Activated CD4-positive, alpha-beta memory T cell treated with anti-CD3 and anti-CD28 coated beads, Interleukin-2, amount 10 ng/mL, durations not matched to agents 7 days and 5 days (primary cell): Measurements from ENCODE around the gene CPT1B. TPM values are rescaled to one million over a fixed set of nuclear protein-coding genes. Genes with fewer than 3 reads are reported as not detected.

Experiments used
- CTCF ChIA-PET: fragments of 350-600 bp; sonication (Branson Sonifier 250); formaldehyde crosslinking; loops from one replicate; lab custom pipeline; 2021; ENCODE audit warnings: antibody characterized with exemption, inconsistent platforms; lab: Charles Lee
- POLR2A ChIA-PET: fragments of 350-600 bp; sonication (Branson Sonifier 250); formaldehyde crosslinking; loops from one replicate; lab custom pipeline; 2021; ENCODE audit warnings: antibody characterized with exemption; lab: Charles Lee
- DNase-seq: peaks from one replicate; pipeline ENCODE4 v3.0.0-alpha.2; 2020
- H3K27ac Mint-ChIP-seq: one replicate; pipeline ENCODE4 v1.8.0; 2021; ENCODE audit warnings: mild to moderate bottlenecking, mixed read lengths
- H3K27me3 Mint-ChIP-seq: one replicate; pipeline ENCODE4 v1.8.0; 2021; ENCODE audit warnings: mixed read lengths
- H3K36me3 Mint-ChIP-seq: one replicate; pipeline ENCODE4 v1.8.0; 2021; ENCODE audit warnings: low read depth, mixed read lengths
- H3K4me1 Mint-ChIP-seq: one replicate; pipeline ENCODE4 v1.8.0; 2021; ENCODE audit warnings: mixed read lengths
- H3K4me3 Mint-ChIP-seq: one replicate; pipeline ENCODE4 v1.8.0; 2021; ENCODE audit warnings: mild to moderate bottlenecking, mixed read lengths
- H3K9me3 Mint-ChIP-seq: one replicate; pipeline ENCODE4 v1.8.0; 2021; ENCODE audit warnings: mixed read lengths
- total RNA-seq, 2 experiments: library from RNA; stranded (reverse); gene quantifications; one replicate each; pipeline ENCODE4 v1.2.3, GENCODE V29; 2021

CPT1B gene
- total RNA-seq, 2 experiments from 2014 or later, result 60.8 to 60.9 TPM

GRCh38 chr22:50581950-50582492 is 3.8 kb upstream of the CPT1B start:
- CTCF ChIA-PET, result interaction anchor here (0.6 to 2.7 kb wide), 8 partner anchors 11 to 240 kb away, joined by 3 to 13 read pairs (median 4); partner anchors contain the start of genes KLHDC7B and SCO2
- no peaks in the 10 kb centered on the region for H3K27me3 Mint-ChIP-seq
- DNase-seq, result no peak
- H3K27ac Mint-ChIP-seq, result peak overlapping the region; percentile 93
- peaks cover 21% of the 10 kb centered on the region for H3K36me3 Mint-ChIP-seq
- H3K4me1 Mint-ChIP-seq, result peaks cover 41% of the 10 kb centered on the region
- no peaks in the 10 kb centered on the region for H3K9me3 Mint-ChIP-seq
- POLR2A ChIA-PET, result interaction anchor here (0.6 to 3.1 kb wide), 23 partner anchors 9 to 338 kb away, joined by 3 to 51 read pairs (median 4); partner anchors contain the start of genes ARSA, KLHDC7B, LMF2 and MAPK8IP2
- H3K4me3 Mint-ChIP-seq, result peak overlapping the region; percentile 81

- Mint-ChIP-seq H3K27me3 (no peaks in the 10 kb centered on the region), H3K4me3 (peak overlapping the region; percentile 81), H3K4me1 (peaks cover 43% of the 10 kb centered on the region), H3K36me3 (peaks cover 22% of the 10 kb centered on the region), H3K27ac (peak overlapping the region; percentile 82), H3K9me3 (no peaks in the 10 kb centered on the region)
- no peak for DNase-seq
- ChIA-PET CTCF (interaction anchor here (0.7 to 2.7 kb wide), 5 partner anchors 21 to 56 kb away, joined by 3 to 9 read pairs (median 3); partner anchors contain the start of gene SCO2), POLR2A (interaction anchor here (1.0 to 3.1 kb wide), 10 partner anchors 9 to 337 kb away, joined by 3 to 51 read pairs (median 10); partner anchors contain the start of genes LMF2, NCAPH2, SCO2 and SYCE3)
Measured at GRCh38 chr22:50581031-50581949, 3.1 kb upstream of the CPT1B start.

GRCh38 chr22:50579752-50580151 is 1.5 kb upstream of the CPT1B start:
- POLR2A ChIA-PET, result interaction anchor here (1.6 to 1.7 kb wide), 2 partner anchors 13 to 29 kb away, joined by 5 to 7 read pairs; no protein-coding TSS in a partner anchor
- CTCF ChIA-PET, result no interaction called here
- H3K27me3 Mint-ChIP-seq, result no peaks in the 10 kb centered on the region
- peaks cover 31% of the 10 kb centered on the region for H3K36me3 Mint-ChIP-seq
- H3K27ac Mint-ChIP-seq, result no peak overlapping the region
- H3K4me3 Mint-ChIP-seq, result no peak overlapping the region
- H3K9me3 Mint-ChIP-seq, result no peaks in the 10 kb centered on the region
- no peak for DNase-seq
- peaks cover 43% of the 10 kb centered on the region for H3K4me1 Mint-ChIP-seq

DNA sequence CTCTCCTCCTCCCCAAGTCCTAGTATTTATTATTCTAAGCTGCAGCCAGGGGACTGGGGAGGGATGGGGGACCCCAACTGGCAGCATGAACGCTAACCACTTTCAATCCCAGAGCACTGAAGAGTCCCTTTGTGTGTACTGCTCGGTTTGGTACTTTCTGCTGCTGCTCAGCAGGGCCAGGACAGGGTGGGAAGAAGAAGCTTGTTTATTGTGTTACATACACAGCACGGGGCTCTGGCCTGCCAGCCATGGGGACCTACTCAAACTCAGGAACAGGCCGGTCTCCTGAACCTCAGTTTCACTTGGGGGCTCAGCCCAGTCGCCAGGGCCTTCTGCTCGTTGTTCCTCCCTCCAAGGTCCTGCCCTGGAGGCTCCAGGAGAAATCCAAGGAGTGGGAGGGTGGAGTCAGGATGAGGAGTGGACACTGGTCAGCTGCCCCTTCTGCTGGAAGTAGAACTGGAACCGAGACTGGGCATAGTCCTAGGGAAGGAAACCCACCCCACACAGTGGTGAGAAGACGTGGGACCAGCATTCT is 616 bp upstream of the CPT1B start:
- H3K36me3 Mint-ChIP-seq, result peaks cover 31% of the 10 kb centered on the region
- no peaks in the 10 kb centered on the region for H3K27me3 Mint-ChIP-seq
- CTCF ChIA-PET, result interaction anchor here (0.8 to 1.9 kb wide), 2 partner anchors 14 to 30 kb away, joined by 3 to 4 read pairs; no protein-coding TSS in a partner anchor

DNA sequence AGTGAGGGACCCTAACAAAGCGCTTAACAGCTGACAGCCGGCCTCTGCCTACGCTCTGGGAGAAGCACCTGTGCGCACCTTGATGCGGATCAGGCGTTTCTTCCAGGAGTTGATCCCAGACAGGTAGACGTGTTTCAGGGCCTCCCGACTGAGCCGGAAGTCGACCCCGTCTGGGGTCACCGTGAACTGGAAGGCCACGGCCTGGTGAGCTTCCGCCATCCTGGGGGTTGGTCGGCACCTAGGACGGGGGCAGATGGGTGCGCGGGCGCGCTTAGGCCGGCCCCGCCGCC is 585 bp downstream of the CPT1B start:
- peaks cover 34% of the 10 kb centered on the region for H3K36me3 Mint-ChIP-seq
- H3K27me3 Mint-ChIP-seq, result no peaks in the 10 kb centered on the region
- H3K27ac Mint-ChIP-seq, result peak overlapping the region; percentile 35
- no peaks in the 10 kb centered on the region for H3K9me3 Mint-ChIP-seq
- no peak for DNase-seq
- POLR2A ChIA-PET, result interaction anchor here (1.0 to 2.2 kb wide), 6 partner anchors 15 to 52 kb away, joined by 3 to 14 read pairs (median 6); partner anchors contain the start of genes KLHDC7B, SCO2, SYCE3 and TYMP
- H3K4me3 Mint-ChIP-seq, result peak overlapping the region; percentile 62
- CTCF ChIA-PET, result interaction anchor here (1.1 to 3.7 kb wide), 4 partner anchors 12 to 52 kb away, joined by 3 to 18 read pairs (median 4); partner anchors contain the start of genes SCO2 and SYCE3
- H3K4me1 Mint-ChIP-seq, result peaks cover 36% of the 10 kb centered on the region

More for the DNA sequence above, 616 bp upstream of the CPT1B start:
- H3K4me1 Mint-ChIP-seq, result peaks cover 42% of the 10 kb centered on the region
- H3K27ac Mint-ChIP-seq, result no peak overlapping the region
- no peaks in the 10 kb centered on the region for H3K9me3 Mint-ChIP-seq
- H3K4me3 Mint-ChIP-seq, result peak overlapping the region; percentile 13
- no peak for DNase-seq
- POLR2A ChIA-PET, result interaction anchor here (1.2 to 2.2 kb wide), 4 partner anchors 13 to 53 kb away, joined by 5 to 14 read pairs (median 6); partner anchors contain the start of genes SCO2 and SYCE3

GRCh38 chr22:50576806-50577696 is 1.2 kb downstream of the CPT1B start:
- Mint-ChIP-seq H3K4me1 (peaks cover 36% of the 10 kb centered on the region), H3K27me3 (no peaks in the 10 kb centered on the region), H3K27ac (peak overlapping the region; percentile 35), H3K9me3 (no peaks in the 10 kb centered on the region), H3K36me3 (peaks cover 36% of the 10 kb centered on the region), H3K4me3 (peak overlapping the region; percentile 62)
- peak; percentile 31 for DNase-seq
- CTCF ChIA-PET, result interaction anchor here (1.1 to 3.7 kb wide), 3 partner anchors 11 to 52 kb away, joined by 3 to 18 read pairs (median 4); partner anchors contain the start of genes SCO2 and SYCE3
- POLR2A ChIA-PET, result interaction anchor here (1.0 to 2.2 kb wide), 6 partner anchors 14 to 51 kb away, joined by 3 to 14 read pairs (median 6); partner anchors contain the start of genes KLHDC7B, SCO2, SYCE3 and TYMP

DNA sequence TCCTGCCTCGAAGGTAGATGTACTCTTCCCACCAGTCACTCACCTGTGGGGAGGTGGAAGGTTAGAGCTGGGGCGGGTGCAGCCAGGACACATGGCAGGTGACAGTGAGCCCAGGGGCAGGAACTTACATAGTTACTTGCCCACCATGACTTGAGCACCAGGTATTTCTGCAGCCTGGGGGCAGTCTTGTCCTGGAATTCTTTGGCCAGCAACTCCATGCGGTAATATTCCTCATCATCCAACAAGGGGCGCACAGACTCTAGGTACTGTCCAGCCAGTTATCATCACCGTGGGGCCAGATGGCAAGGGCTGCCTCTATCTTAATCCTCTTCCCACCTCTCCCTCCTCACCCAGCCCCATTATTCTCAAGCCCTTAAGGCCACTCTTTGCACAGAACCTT is 2.2 kb downstream of the CPT1B start:
- H3K27ac Mint-ChIP-seq, result no peak overlapping the region
- no peaks in the 10 kb centered on the region for H3K9me3 Mint-ChIP-seq
- no peaks in the 10 kb centered on the region for H3K27me3 Mint-ChIP-seq
- ChIA-PET CTCF (interaction anchor here (0.6 to 3.7 kb wide), 5 partner anchors 10 to 305 kb away, joined by 3 to 18 read pairs (median 3); partner anchors contain the start of gene SYCE3), POLR2A (interaction anchor here (1.4 to 2.0 kb wide), 2 partner anchors 9 to 45 kb away, joined by 3 to 6 read pairs; no protein-coding TSS in a partner anchor)
- H3K36me3 Mint-ChIP-seq, result peaks cover 39% of the 10 kb centered on the region
- peaks cover 27% of the 10 kb centered on the region for H3K4me1 Mint-ChIP-seq
- H3K4me3 Mint-ChIP-seq, result no peak overlapping the region
- no peak for DNase-seq

GRCh38 chr22:50575426-50575941 is 2.7 kb downstream of the CPT1B start:
- no peak overlapping the region for H3K4me3 Mint-ChIP-seq
- peaks cover 42% of the 10 kb centered on the region for H3K36me3 Mint-ChIP-seq
- no peak overlapping the region for H3K27ac Mint-ChIP-seq
- POLR2A ChIA-PET, result interaction anchor here (0.6 to 1.4 kb wide), 3 partner anchors 10 to 48 kb away, joined by 3 to 7 read pairs (median 3); no protein-coding TSS in a partner anchor
- no peak for DNase-seq
- CTCF ChIA-PET, result interaction anchor here (0.6 to 3.7 kb wide), 7 partner anchors 9 to 304 kb away, joined by 3 to 18 read pairs (median 3); partner anchors contain the start of genes SCO2 and SYCE3
- peaks cover 24% of the 10 kb centered on the region for H3K4me1 Mint-ChIP-seq
- no peaks in the 10 kb centered on the region for H3K27me3 Mint-ChIP-seq
- no peaks in the 10 kb centered on the region for H3K9me3 Mint-ChIP-seq

DNA sequence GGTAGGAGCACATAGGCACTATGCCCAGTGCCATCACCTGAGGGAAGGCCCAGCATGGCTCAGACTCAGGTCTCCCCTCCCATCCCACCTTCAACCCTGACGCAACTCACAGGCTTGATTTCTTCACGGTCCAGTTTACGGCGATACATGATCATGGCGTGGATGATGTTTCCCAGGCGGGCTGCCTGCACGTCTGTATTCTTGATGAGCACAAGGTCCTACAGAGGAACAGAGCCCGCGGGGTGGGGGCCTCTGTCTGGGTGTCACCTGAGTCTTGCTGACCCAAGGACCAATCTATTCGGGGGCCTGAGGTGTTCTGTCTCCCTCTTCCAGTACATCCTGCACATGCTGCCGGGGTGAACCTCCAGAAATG is 3.9 kb downstream of the CPT1B start:
- ChIA-PET POLR2A (interaction anchor here (0.7 to 1.4 kb wide), 3 partner anchors 9 to 49 kb away, joined by 3 to 7 read pairs (median 4); partner anchors contain the start of genes CHKB and SCO2), CTCF (interaction anchor here (3.7 kb wide), 1 partner anchor 11 kb away, joined by 18 read pairs; the partner anchor contains the start of gene SYCE3)
- H3K9me3 Mint-ChIP-seq, result no peaks in the 10 kb centered on the region
- no peaks in the 10 kb centered on the region for H3K27me3 Mint-ChIP-seq
- peaks cover 41% of the 10 kb centered on the region for H3K36me3 Mint-ChIP-seq
- peaks cover 15% of the 10 kb centered on the region for H3K4me1 Mint-ChIP-seq
- no peak for DNase-seq
- no peak overlapping the region for H3K27ac Mint-ChIP-seq
- no peak overlapping the region for H3K4me3 Mint-ChIP-seq

DNA sequence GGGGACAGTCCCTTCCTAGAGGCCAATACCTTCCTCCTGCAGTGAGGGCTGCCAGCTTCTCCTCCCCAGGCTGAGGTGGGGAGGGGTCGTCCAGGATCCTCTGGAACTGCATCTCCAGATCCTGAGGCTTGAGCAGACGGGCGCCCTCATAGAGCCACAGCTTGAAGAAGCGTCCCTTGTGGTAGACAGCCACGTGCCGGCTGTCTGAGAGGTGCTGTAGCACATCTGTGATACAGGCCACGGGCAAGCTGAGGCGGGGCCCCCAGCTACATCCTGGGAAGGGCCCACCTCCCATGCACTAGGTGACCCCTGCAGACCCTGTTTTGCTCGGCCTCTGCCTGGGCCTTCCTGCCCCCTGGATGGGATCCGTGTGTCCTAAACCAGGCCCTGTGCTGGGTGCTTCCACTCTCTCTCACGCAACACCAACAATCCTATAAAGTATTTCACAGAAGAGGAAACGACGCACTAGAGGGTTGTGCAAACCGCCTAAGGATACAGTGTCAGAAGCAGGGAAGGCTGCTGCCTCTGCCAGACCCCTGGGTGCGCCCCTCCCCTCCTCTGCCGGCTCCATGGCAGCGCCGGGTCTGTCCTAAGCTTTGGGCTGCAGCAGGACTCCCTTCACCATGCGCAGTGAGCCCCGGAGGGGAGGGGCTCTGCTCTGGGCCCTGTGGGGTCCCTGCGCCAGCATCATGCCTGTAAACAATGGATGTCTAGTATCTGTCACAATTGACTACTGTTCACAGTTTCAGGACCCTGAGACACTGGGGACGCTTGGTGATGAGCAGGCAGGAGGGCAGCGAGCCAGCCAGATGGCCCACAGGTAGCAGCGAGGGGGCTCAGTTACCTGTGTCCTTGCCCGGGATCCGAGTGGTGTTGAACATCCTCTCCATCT is 4.5 kb downstream of the CPT1B start:
- POLR2A ChIA-PET, result interaction anchor here (0.8 to 2.1 kb wide), 4 partner anchors 8 to 46 kb away, joined by 4 to 13 read pairs (median 5); partner anchors contain the start of genes CHKB and SYCE3
- CTCF ChIA-PET, result interaction anchor here (1.7 to 3.7 kb wide), 3 partner anchors 11 to 48 kb away, joined by 8 to 18 read pairs (median 8); partner anchors contain the start of genes SCO2 and SYCE3

More for the DNA sequence above, 4.5 kb downstream of the CPT1B start:
- H3K27me3 Mint-ChIP-seq, result no peaks in the 10 kb centered on the region
- H3K4me1 Mint-ChIP-seq, result peaks cover 14% of the 10 kb centered on the region
- DNase-seq, result no peak
- no peaks in the 10 kb centered on the region for H3K9me3 Mint-ChIP-seq
- no peak overlapping the region for H3K27ac Mint-ChIP-seq
- peaks cover 43% of the 10 kb centered on the region for H3K36me3 Mint-ChIP-seq
- no peak overlapping the region for H3K4me3 Mint-ChIP-seq
